ENCODE data around the gene TFB1M.

Gene TFB1M

GRCh38 chr6:155259204-155259603 lies 55.1 kb downstream of the TFB1M start:
- Histone ChIP-seq H3K4me2 (ENCODE audit: low read depth, low read length) (no peak overlapping the region), H3K79me2 (ENCODE audit: low read length) (no peaks in the 10 kb centered on the region), H3K9me3 (replicated peaks; ENCODE audit: insufficient read depth, low read length) (no peaks in the 10 kb centered on the region), H3K9ac (ENCODE audit: low read length) (no peak overlapping the region), H3K9me2 (replicated peaks; ENCODE audit: insufficient read depth, low read length) (no peaks in the 10 kb centered on the region), H3K27ac (ENCODE audit: low read length) (no peak overlapping the region), H4K20me1 (ENCODE audit: insufficient read depth, low read length) (no peaks in the 10 kb centered on the region), H3K27me3 (replicated peaks; ENCODE audit: insufficient read depth, low read length) (no peaks in the 10 kb centered on the region), H2AFZ (ENCODE audit: low read length) (no peak overlapping the region), H3K4me3 (ENCODE audit: low read length) (no peak overlapping the region), H3F3A (ENCODE audit: insufficient read depth, low read length) (peaks cover 6% of the 10 kb centered on the region; the same call in 1 of the 2 replicates), H3K4me1 (ENCODE audit: low read length) (peaks cover 7% of the 10 kb centered on the region), H3K36me3 (replicated peaks; ENCODE audit: insufficient read depth, low read length) (no peaks in the 10 kb centered on the region)
- TF ChIP-seq EZH2phosphoT487 (IDR thresholded peaks at IDR 0.05; ENCODE audit: low read length) (no peak), CTCF (IDR thresholded peaks at IDR 0.05; ENCODE audit: low read length) (no peak), EZH2 (optimal IDR thresholded peaks at IDR 0.05; ENCODE audit: low read depth, low read length) (no peak)
- DNase-seq = no peak

- no peaks in the 10 kb centered on the region for H3K79me2 ChIP-seq (ENCODE audit: low read length)
- no peak overlapping the region for H3K4me2 ChIP-seq (ENCODE audit: low read depth, low read length)
- TF ChIP-seq EZH2phosphoT487 (IDR thresholded peaks at IDR 0.05; ENCODE audit: low read length) (no peak), CTCF (IDR thresholded peaks at IDR 0.05; ENCODE audit: low read length) (no peak), EZH2 (optimal IDR thresholded peaks at IDR 0.05; ENCODE audit: low read depth, low read length) (no peak)
- H3F3A ChIP-seq (ENCODE audit: insufficient read depth, low read length) = peaks cover 6% of the 10 kb centered on the region; the same call in 1 of the 2 replicates
- H3K27ac ChIP-seq (ENCODE audit: low read length) = no peak overlapping the region
- H3K36me3 ChIP-seq (replicated peaks; ENCODE audit: insufficient read depth, low read length) = no peaks in the 10 kb centered on the region
- H3K4me3 ChIP-seq (ENCODE audit: low read length) = no peak overlapping the region
- H3K9ac ChIP-seq (ENCODE audit: low read length) = no peak overlapping the region
- H2AFZ ChIP-seq (ENCODE audit: low read length) = no peak overlapping the region
- H4K20me1 ChIP-seq (ENCODE audit: insufficient read depth, low read length) = no peaks in the 10 kb centered on the region
- H3K27me3 ChIP-seq (replicated peaks; ENCODE audit: insufficient read depth, low read length) = no peaks in the 10 kb centered on the region
- peaks cover 7% of the 10 kb centered on the region for H3K4me1 ChIP-seq (ENCODE audit: low read length)
- no peak for DNase-seq
- no peaks in the 10 kb centered on the region for H3K9me3 ChIP-seq (replicated peaks; ENCODE audit: insufficient read depth, low read length)
- H3K9me2 ChIP-seq (replicated peaks; ENCODE audit: insufficient read depth, low read length) = no peaks in the 10 kb centered on the region
These were observed 56.5 kb downstream of the TFB1M start for GRCh38 chr6:155257796-155258195.

GRCh38 chr6:155256122-155256795 lies 58.0 kb downstream of the TFB1M start:
- TF ChIP-seq CTCF (IDR thresholded peaks at IDR 0.05; ENCODE audit: low read length) (no peak), EZH2phosphoT487 (IDR thresholded peaks at IDR 0.05; ENCODE audit: low read length) (no peak), EZH2 (optimal IDR thresholded peaks at IDR 0.05; ENCODE audit: low read depth, low read length) (no peak)
- Histone ChIP-seq H3K36me3 (replicated peaks; ENCODE audit: insufficient read depth, low read length) (no peaks in the 10 kb centered on the region), H3K27ac (ENCODE audit: low read length) (no peak overlapping the region), H3K27me3 (replicated peaks; ENCODE audit: insufficient read depth, low read length) (no peaks in the 10 kb centered on the region), H3K4me2 (ENCODE audit: low read depth, low read length) (no peak overlapping the region), H3K4me1 (ENCODE audit: low read length) (peaks cover 7% of the 10 kb centered on the region), H3K79me2 (ENCODE audit: low read length) (no peaks in the 10 kb centered on the region), H4K20me1 (ENCODE audit: insufficient read depth, low read length) (no peaks in the 10 kb centered on the region), H3K9me2 (replicated peaks; ENCODE audit: insufficient read depth, low read length) (no peaks in the 10 kb centered on the region), H3K9me3 (replicated peaks; ENCODE audit: insufficient read depth, low read length) (no peaks in the 10 kb centered on the region), H3K4me3 (ENCODE audit: low read length) (no peak overlapping the region), H3F3A (ENCODE audit: insufficient read depth, low read length) (peaks cover 6% of the 10 kb centered on the region; the same call in 1 of the 2 replicates), H2AFZ (ENCODE audit: low read length) (no peak overlapping the region), H3K9ac (ENCODE audit: low read length) (no peak overlapping the region)
- no peak for DNase-seq

Data from MM.1S (cell line).